HG02678 (cell line): ENCODE data around the gene MACROD1.

ENCODE experiments used
- ATAC-seq: cut with Tn5 transposase; IDR thresholded peaks from one replicate; pipeline ENCODE4 v1.9.1; 2021; ENCODE audit warnings: mild to moderate bottlenecking, moderate library complexity; ENCODE audit not compliant: unreplicated experiment

MACROD1 gene

GRCh38 chr11:64019106-64020037, 146.5 kb downstream of the MACROD1 start:
- no peak for ATAC-seq

GRCh38 chr11:64018310-64018709, 147.6 kb downstream of the MACROD1 start:
- ATAC-seq, result no peak

DNA sequence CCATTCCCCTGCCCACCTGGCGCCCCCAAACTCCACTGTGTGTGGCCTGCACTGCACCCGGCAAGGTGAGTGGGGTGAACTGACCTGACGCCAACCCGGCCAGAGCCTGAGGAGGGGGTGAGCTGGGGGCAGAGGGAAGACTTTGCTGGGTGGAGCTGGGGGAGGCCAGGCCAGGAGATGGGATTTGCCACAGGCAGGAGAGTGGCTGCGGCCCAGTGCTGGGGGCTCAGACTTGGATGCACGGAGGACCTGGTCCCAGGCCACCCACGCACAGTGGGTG, 148.0 kb downstream of the MACROD1 start:
- ATAC-seq, result no peak

DNA sequence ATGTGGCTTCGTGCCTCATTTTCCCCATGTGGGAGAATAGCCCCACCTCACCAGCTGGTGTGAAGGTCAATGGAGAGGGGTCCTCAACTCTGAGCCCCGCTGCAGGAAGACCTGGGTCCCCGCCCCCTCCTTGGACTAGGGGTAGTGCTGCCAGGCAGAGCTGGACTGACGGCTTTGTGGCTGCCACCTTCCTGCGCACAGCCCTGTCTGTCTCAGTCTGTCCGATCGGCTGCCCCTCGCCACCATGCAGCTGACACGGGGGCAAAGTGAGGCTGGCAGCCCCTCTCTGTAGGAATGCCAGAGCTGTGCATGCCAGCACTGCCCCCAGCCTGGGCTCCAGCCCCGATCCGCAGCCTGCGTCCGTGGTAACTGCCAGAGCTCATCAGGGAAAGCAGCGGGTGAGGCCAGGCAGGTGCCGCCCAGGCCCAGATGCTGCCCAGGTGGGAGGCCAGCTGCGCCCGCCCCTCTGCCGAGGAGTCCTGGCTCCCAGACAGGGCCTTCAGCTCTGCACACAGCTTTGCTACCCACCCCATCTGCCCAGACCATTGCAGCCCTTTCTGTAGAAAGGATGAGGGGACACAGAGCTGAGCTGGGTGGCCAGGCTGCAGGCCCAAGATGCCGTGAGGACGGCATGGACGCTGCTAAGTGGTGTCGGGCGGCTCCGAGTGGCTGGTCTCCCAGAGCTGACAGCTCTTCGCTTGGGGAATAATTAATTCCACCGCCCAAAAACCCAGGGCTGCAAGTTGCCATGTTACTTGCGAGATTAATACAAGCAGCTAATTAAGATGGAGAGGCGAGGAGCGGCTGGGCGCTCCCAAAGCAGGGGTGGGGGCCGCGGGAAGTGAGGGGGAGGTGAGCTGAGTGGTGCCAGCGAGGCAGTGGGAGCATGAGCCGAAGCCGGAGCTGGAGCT, 149.7 kb downstream of the MACROD1 start:
- ATAC-seq, result no peak

- ATAC-seq, result no peak
Observed at GRCh38 chr11:64015510-64015909, 150.4 kb downstream of the MACROD1 start.

GRCh38 chr11:64014356-64014755, 151.6 kb downstream of the MACROD1 start:
- ATAC-seq, result no peak

- no peak for ATAC-seq
Observed at GRCh38 chr11:64013141-64013896, 152.6 kb downstream of the MACROD1 start.

DNA sequence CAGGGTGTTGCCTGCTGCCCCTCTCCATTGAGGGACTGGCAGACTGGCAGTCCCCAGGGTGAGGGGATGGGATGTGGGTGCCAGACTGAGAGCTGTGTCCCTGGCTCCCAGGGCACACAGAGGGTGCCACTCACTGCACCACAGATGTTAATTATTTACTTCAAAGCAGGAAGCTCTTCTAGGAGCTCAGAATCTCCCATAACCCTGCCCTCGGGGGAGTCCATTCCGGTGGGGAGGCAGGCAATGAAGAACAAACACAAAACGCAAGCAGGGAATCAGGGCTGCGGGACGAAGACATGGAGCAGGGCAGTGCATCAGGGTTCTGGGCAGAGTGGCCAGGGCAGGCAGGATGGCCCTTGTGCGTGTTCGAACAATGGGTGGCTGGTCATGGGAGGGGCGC, 154.5 kb downstream of the MACROD1 start:
- no peak for ATAC-seq

GRCh38 chr11:64010783-64011182, 155.1 kb downstream of the MACROD1 start:
- no peak for ATAC-seq

DNA sequence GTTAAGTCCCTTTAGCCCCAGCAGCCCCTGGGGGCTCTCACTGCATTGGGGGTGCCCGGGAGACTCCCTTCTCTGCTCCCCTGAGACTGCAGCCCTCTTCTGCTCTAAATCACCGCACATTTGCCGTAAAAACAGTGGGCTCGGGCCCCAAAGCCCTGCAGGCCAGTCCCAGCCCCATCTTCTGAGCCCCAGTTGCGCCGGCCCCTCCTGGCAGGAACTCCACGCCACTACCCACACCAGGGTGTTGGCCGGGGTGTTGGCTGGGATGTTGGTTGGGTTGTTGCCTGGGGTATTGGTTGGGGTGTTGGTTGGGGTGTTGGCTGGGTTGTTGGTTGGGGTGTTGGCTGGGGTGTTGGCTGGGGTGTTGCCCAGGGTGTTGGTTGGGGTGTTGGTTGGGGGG, 156.2 kb downstream of the MACROD1 start:
- ATAC-seq, result no peak

- no peak for ATAC-seq
Observed at GRCh38 chr11:64008914-64009633, 156.8 kb downstream of the MACROD1 start.

DNA sequence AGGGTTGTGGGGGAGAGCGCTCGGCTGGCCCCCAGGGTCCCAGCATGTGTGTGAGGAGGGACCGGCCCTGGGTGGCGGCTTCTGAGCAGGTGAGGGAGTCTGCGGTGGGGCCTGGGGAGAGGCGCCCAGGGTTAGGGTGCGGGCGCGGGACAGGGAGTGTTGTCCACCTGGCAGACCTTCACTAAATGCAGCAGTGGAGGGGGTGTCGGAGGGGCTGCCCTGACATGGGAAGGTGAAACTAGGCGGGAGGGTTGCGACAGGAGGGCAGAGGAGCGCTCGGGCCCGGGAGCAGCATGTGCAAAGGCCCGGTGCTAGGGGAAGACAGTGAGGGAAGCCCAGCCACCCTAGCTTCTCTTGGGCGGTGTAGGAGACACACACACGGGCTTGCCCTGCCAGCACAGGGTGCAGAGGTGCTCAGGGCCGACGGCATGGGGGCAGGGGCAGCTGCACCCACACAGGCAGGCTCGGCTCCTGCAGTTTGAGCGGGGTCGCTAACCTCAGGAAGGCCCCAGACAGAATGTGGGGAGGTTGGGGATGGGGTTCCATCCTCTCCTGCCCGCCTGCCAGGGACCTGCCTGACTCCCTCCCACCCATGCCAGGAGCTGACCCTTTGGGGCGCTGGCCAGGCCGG, 157.5 kb downstream of the MACROD1 start:
- no peak for ATAC-seq

DNA sequence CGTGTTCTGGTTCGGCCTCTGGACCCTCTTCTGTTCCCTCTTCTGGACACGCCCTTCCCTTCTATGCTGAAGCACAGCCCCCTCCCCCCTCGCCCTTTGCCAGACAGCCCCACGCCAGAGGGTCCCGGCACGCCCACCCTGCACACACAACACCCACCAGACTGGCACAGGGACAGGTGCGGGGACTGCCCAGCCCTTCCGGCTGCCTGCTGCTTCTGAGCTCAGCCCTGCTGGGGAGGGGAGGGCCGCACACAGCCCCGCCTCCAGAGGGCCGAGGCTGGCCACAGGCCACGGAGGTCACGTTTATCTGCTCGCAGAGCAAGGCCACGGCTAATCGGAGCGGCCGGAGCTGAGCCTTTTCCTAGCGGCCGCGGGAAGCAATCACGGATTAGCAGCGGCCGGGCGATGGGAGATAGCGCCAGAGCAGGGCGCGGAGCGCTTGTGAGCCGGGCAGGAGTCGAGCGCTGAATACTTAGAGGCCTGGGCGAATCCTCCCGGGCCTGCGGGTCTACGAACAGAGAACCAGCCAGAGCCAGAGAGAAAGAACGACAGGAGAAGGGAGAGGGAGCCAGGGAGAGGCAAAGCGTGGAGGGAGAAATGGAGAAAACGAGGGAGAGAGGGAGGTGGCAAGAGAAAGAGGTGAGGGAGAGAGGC, 158.2 kb downstream of the MACROD1 start:
- ATAC-seq, result no peak

- ATAC-seq, result no peak
Observed at GRCh38 chr11:64007160-64007628, 158.7 kb downstream of the MACROD1 start.

GRCh38 chr11:64006398-64006797, 159.5 kb downstream of the MACROD1 start:
- ATAC-seq, result no peak

- ATAC-seq, result no peak
Observed at GRCh38 chr11:64005691-64006090, 160.2 kb downstream of the MACROD1 start.

DNA sequence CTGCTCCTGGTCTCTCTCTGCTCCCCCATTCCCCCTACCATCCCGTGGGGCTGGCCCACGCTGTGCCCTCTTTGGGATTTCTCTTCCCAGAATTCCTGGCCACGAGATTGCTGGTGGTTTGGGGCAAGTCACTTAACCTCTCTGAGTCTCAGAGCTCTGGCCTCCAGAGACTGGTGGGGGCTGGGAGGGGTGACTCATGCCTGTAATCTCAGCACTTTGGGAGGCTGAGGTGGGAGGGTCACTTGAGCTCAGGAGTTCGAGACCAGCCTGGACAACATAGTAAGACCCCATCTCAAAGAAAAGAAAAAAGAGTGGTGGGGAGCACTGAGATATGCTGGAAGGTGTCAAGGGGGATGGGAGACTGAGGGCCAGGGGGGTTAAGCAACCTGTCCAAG, 161.3 kb downstream of the MACROD1 start:
- ATAC-seq, result no peak

GRCh38 chr11:64003807-64004589, 161.9 kb downstream of the MACROD1 start:
- ATAC-seq, result no peak
